GM18505 (cell line): ENCODE data around the gene MT1B.

Experiments used
- ATAC-seq: cut with Tn5 transposase; IDR thresholded peaks from one replicate; pipeline ENCODE4 v1.9.1; 2021; ENCODE audit not compliant: unreplicated experiment
- POLR2A ChIP-seq: IDR thresholded peaks from 4 replicates; pipeline ENCODE4 v1.6.1; 2011; ENCODE audit warnings: borderline replicate concordance; ENCODE audit not compliant: insufficient read depth, insufficient read length; ENCODE audit errors: extremely low read depth

Gene MT1B

DNA sequence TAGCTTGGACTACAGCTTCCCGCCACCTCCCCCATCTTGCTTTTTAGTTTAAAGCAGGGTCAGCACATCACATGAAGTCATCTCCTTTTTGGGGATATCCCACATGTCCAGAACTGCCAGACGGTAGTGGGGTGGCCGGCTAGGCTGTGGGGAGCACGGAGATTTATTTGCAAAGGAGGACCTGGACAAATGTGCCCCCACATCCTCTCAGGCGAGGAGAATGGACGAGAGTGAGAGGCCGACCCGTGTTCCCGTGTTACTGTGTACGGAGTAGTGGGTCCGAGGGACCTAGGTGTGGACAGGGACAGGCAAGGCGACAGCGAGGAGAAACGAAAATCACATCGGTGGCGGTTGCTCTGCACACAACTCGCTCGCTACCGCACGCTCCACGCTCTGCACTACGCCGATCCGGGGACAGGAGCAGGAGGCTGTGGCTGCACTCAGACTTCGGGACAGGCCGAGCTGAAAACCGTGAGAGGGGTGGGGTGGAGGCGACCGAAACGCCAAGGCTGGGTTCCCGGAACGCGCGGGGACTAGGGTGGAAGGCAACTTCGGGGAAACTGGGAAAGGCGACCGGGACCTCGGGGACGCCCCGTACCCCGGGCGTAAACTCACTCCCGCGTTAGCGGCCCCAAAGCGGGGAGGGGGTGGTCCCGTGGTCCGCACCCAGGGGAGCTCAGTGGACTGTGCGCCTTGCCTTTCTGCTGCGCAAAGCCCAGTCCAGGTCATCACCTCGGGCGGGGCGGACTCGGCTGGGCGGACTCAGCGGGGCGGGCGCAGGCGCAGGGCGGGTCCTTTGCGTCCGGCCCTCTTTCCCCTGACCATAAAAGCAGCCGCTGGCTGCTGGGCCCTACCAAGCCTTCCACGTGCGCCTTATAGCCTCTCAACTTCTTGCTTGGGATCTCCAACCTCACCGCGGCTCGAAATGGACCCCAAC lies 13.6 kb upstream of the MT1B start, which contains the start of gene MT1A:
Gene MT1A, plus strand, starts transcription at position 853 of the 937 bp plus-strand sequence. Its CDS starts 73 bp downstream, at position 926.
- ATAC-seq, result no peak
- TF ChIP-seq POLR2A, result no peak

DNA sequence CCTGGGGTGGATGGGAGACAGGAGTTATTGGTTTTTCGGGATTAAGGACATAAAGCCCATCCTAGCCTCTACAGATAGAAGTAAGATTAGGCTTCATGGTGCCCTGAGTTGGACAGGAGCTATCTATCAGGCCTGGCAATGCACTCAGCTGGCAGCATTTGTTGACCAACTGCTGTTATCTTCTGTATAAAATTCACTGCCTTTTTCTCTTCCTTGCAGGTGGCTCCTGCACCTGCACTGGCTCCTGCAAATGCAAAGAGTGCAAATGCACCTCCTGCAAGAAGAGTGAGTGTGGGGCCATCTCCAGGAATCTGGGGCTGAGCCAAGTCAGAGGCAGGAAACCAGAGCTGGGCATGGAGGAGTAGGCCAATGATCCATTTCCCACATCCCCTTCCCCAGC lies 12.6 kb upstream of the MT1B start:
- no peak for TF ChIP-seq POLR2A
- no peak for ATAC-seq

DNA sequence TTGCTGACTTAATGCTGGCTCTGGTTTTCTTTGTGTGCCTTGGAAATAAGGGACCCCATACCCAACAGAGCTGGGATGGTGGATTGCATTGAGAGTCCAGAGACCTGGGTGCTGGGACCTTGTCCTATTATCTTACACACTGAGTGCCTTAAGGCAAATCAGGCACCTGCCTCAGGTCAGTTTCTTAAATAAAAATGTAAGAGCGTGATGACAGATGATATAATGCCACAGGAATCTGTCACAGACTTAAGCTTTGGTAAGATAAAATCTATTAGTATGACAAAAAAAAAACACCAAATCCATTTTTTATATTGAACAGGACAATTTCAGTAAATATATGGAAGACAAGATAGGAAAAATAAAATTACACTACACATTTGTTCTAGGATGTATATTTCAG lies 11.6 kb upstream of the MT1B start:
- no peak for ATAC-seq
- TF ChIP-seq POLR2A, result no peak

DNA sequence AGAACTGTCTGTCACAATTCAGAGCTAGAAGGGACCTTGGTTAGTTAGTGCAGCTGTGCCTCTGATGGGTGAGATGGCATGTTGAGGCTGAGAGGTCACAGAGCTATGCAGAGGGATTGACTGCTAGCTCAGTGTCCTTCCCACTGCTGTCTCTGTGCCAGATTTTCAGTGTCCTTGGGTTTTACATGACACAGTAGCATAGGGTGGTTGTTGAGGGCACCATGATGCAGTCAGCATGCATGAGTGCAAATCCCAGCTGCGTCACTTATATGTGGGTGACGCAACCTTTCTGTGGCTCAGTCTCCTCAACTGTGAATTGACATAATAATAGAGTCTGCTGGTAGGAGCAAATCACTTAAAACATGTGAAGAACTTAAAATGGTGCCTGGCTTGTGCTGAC lies 10.5 kb upstream of the MT1B start:
- ATAC-seq, result no peak
- no peak for TF ChIP-seq POLR2A

DNA sequence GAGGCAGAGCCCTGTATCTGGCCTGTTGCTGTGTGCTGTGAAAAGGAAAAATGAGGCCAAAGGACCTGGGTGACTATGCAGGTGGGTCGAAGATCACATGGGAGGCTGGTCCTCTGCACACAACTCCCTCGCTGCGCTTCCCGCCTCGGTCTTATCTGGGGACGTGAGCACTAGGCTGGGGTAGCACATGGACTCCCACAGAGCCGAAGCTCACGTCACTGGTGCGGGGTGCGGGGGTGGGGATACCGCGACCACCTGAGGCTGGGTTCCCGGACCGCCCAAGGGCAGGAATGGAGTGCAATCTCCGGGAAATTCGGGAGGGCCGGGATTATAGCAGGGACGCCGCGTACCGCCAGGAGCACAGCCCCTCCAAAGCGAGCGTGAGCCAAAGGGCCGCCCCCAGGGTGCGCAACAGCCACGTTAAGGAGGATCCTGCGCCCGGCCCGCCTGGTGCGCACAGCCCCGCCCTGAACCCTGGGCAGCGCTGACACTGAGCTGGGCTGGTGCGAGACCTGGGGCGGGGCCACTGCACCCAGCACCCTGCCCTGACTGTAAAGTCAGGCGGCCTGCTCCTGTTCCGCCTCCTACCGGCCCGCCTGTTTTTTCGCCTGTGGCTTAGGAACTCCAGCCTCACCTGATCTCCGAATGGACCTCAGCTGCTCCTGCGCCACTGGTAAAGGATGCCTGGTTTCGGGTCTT lies 8.5 kb upstream of the MT1B start:
- TF ChIP-seq POLR2A, result no peak
- ATAC-seq, result no peak

DNA sequence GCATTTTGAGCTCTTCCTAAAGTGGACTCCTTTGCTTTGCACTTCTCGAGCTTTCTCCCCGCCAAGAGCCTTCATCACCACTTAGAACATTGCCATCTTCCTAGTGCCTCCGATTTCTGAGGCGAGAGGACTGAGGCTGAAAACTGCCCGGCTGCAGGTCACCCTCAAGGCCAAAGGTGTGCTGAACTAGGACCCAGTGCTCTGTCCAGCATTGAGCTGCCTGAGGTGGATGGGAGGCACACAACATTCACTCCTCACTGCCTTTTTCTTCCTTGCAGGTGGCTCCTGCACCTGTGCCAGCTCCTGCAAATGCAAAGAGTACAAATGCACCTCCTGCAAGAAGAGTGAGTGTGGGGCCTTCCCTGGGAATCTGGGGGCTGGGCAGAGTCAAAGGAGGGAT lies 7.9 kb upstream of the MT1B start:
- no peak for TF ChIP-seq POLR2A

DNA sequence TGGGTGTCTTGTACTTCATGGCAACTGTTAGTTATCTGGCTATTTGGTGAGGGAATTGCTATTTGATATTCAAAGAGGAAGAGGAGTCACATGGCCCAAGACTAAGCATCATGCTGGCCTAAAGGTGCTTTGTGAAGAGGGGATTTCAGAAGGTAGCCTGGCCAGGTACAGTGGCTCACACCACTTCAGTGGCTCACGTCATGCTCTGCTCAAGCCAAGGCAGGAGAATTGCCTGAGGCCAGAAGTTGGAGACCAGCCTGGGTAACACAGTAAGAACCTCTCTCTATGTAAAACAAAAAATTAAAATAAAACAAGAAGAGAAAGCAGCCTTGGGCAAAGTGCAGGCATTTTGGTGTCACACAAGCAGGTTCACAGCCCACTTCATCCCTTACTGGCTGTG lies 6.4 kb upstream of the MT1B start:
- no peak for ATAC-seq
- TF ChIP-seq POLR2A, result no peak

More for the DNA sequence above, 7.9 kb upstream of the MT1B start:
- ATAC-seq, result no peak

DNA sequence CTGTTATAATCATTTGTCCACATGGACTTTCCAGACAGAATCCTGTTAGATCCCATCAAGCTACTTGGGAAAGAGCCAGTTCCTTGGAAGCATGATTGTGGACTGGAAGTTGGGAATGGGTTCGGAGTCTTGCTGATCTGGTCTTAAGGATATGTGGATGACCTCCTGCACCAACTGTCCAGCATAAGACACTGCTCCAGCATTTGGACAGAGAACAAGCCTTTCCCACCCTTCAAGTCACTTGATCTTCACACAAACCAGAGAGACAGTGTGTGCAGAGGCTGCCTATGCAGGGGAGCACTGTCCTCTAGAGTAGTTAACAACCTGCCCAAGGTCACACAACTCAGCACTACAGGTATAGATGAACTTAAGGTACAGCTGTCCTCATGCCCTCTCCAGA lies 5.8 kb upstream of the MT1B start:
- no peak for TF ChIP-seq POLR2A

DNA sequence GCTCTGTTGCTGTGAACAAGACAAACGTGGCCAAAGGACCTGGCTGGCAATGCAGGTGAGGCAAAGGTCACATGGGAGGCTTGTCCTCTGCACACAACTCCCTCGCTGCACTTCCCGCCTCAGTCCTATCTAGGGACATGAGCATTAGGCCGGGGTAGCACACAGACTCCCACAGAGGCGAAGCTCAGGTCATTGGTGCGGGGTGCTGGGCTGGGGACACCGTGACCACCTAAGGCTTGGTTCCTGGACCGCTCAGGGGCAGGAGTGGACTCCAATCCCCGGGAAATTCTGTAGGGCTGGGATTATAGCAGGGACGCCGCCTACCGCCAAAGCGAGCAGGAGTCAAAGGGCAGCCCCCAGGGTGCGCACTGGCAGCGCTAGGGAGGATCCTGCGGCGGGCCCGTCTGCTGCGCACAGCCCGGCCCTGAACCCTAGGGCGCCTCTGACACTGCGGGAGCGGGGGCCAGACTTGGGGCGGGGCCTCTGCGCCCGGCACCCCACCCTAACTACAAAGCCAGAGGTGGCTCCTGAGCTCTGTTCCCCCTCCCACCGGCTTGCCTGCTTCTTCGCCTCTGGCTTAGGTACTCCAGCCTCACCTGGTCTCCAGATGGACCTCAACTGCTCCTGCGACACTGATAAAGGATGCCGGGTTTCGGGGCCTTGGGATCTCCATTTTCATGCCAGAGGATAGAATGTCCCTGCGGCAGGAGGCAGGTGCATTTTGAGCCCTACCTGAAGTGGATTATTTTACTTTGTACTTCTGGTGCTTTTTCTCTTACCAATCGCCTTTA lies 3.9 kb upstream of the MT1B start:
- ATAC-seq, result no peak
- TF ChIP-seq POLR2A, result no peak

More for the DNA sequence above, 5.8 kb upstream of the MT1B start:
- ATAC-seq, result no peak

DNA sequence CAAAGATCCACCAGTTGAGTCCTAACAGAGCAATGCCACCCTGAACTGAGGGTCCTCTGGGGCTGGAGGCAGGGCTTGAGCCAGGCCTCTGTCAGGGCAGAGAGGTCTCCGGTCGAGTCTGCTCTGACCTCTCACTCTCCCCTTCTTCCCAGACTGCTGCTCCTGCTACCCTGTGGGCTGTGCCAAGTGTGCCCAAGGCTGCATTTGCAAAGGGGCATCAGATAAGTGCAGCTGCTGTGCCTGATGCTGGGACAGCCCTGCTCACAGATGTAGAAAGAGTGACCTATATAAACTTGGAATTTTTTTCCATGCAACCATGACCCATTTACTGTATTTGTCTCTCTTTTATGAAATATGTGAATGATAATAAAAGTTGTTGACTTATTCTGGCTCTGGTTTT lies 2.4 kb upstream of the MT1B start:
- TF ChIP-seq POLR2A, result no peak
- ATAC-seq, result no peak

DNA sequence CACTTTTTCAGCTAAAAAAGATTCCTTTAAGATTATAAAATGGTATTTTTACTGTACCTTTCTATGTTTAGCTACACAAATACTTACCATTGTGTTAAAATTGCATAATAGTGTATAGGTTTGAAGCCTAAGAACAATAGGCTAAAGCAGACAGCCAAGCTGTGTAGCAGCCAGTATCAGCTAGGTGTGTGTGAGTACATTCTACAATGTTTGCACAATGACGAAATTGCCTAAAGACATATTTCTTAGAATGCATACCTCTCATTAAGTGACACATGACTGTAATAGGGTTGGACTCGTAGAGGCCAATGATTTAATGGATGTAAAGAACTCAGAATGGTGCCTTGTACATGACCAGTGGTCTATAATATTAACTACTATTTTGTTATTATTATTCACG lies 1.9 kb upstream of the MT1B start:
- no peak for TF ChIP-seq POLR2A
- ATAC-seq, result no peak

DNA sequence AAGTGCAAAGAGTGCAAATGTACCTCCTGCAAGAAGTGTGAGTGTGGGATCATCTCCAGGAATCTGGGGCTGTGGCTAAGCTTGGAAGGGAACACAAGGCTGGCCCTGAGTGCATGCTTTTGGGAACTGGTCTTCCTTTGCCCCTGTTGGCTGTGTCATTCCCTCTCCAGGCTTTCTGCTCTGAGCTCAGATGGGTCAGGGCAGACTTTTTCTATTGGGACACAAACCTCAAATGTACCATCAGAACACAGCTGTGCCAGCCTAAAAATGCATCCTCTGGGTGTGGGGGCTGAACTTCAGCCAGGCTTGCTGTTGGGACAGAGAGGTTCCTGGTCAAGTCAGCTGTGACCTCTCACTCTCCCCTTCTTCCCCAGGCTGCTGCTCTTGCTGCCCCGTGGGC lies 914 bp downstream of the MT1B start:
- no peak for TF ChIP-seq POLR2A
- ATAC-seq, result no peak

DNA sequence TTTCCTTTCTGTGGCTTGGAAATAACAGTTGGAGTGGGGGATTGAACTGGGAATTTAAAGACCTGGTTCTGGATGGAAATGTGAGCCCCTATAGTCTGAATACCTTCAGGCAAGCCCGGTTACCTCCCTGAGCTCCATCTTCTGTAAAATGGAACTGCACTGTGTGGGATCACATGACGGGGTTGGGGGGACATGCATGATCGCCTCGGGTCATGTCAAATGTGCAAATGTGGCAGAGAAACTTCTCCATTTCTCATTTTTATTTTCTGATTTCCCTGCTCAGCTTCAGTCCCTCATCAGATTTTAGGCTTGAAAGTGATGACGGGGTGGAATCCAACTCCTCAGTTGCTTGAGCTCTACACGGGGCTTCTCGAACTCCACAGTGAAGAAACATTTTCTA lies 1.5 kb downstream of the MT1B start:
- ATAC-seq, result no peak

More for the DNA sequence above, 1.5 kb downstream of the MT1B start:
- no peak for TF ChIP-seq POLR2A
